Measurements from ENCODE around the gene C7orf33.

DNA sequence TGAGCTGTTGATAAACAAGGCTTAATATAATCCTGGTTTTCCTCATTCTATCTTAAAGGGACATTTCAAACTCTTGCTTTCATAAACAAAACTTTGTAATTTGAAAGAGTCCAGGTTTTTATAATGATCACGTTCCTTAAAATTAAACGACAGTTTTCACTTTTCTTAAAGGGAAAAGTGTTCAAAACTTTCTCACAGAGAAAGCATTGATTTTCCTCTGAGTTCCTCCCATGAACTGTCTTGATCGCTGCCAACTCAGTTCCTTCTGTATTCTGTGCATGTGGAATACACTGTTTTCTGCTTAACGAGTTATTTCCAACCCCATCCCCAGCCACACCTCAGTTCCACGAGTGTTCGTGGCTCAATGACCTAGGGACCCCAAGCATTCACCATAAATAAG lies 2.4 kb upstream of the C7orf33 start:
- no peak for TF ChIP-seq POLR2AphosphoS5 (IDR thresholded peaks at IDR 0.05; ENCODE audit: low read depth, low read length)
- no peak for TF ChIP-seq TAF1 (IDR thresholded peaks at IDR 0.05; ENCODE audit: borderline replicate concordance, insufficient read depth, low read length)
- TF ChIP-seq, protein P1, sequence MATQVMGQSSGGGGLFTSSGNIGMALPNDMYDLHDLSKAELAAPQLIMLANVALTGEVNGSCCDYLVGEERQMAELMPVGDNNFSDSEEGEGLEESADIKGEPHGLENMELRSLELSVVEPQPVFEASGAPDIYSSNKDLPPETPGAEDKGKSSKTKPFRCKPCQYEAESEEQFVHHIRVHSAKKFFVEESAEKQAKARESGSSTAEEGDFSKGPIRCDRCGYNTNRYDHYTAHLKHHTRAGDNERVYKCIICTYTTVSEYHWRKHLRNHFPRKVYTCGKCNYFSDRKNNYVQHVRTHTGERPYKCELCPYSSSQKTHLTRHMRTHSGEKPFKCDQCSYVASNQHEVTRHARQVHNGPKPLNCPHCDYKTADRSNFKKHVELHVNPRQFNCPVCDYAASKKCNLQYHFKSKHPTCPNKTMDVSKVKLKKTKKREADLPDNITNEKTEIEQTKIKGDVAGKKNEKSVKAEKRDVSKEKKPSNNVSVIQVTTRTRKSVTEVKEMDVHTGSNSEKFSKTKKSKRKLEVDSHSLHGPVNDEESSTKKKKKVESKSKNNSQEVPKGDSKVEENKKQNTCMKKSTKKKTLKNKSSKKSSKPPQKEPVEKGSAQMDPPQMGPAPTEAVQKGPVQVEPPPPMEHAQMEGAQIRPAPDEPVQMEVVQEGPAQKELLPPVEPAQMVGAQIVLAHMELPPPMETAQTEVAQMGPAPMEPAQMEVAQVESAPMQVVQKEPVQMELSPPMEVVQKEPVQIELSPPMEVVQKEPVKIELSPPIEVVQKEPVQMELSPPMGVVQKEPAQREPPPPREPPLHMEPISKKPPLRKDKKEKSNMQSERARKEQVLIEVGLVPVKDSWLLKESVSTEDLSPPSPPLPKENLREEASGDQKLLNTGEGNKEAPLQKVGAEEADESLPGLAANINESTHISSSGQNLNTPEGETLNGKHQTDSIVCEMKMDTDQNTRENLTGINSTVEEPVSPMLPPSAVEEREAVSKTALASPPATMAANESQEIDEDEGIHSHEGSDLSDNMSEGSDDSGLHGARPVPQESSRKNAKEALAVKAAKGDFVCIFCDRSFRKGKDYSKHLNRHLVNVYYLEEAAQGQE (IDR thresholded peaks at IDR 0.05; ENCODE audit: insufficient read depth in 1 of 2, low read depth in 2 of 2, low read length in 2 of 2) = no peak
